Lower leg skin (tissue), 3 donors: ENCODE measurements around the gene NISCH.

Experiments
- CTCF ChIP-seq, 3 donors: fragments of 450-650 bp; IDR thresholded peaks; one replicate each; pipeline ENCODE4 v1.5.1; 2016; ENCODE audit warnings: antibody characterized with exemption in 3 of 3, mild to moderate bottlenecking in 3 of 3, moderate library complexity in 2 of 3
- POLR2A ChIP-seq, 2 donors: fragments of 450-650 bp; IDR thresholded peaks; one replicate each; pipeline ENCODE4 v1.6.1; 2016 to 2017; ENCODE audit warnings: antibody characterized with exemption in 2 of 2, mild to moderate bottlenecking in 1 of 2, moderate library complexity in 1 of 2

- TF ChIP-seq POLR2A (IDR thresholded peaks at IDR 0.05), result no peak
- no peak for TF ChIP-seq CTCF (IDR thresholded peaks at IDR 0.05)
Measured at GRCh38 chr3:52432691-52433141, 22.7 kb upstream of the NISCH start.
